VCaP (cell line): ENCODE results near the gene UBASH3B.

Experiments
- H3K27ac ChIP-seq: fragments of 450-650 bp; 2 replicates; pipeline ENCODE4 v1.5.1; 2017
- TF ChIP-seq, protein P1 (sequence below): fragments of 450-650 bp; conservative IDR thresholded peaks from 2 replicates; pipeline ENCODE4 v1.5.1; 2017; ENCODE audit warnings: mild to moderate bottlenecking, moderate library complexity

The UBASH3B gene

DNA sequence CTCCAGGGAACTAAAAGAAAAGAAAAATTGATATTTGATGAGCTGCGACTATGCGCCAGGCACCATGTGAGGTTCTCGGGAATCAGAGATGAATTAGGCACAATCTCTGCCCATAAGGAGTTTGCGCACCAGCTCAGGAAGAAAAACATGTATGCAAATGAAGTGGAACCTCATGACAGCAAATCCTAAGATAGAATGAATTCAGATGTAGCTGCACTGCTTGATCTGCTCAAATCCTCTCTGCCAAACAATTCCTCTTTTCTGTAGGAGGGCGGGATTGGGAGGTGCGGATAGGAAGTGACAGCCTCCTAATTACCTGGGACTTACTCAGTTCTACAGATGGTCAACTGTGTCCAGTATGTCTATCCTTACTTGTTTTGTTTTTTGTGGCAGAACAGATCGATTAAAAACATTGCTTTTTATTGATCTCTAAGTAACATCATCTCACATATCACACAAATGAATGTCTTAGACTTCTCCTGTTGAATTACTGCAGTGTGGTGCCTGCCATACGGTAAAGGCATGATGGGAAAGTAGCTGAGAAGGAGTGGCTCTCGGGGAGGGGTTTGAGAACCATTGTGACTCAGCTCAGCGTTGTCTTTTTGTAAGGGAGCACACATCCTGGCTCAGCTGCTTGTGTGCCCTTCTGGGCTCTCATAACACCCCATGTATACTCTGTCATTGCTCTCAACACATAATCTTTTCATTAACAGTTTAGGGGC, 196.7 kb downstream of the UBASH3B start:
- TF ChIP-seq, protein P1, sequence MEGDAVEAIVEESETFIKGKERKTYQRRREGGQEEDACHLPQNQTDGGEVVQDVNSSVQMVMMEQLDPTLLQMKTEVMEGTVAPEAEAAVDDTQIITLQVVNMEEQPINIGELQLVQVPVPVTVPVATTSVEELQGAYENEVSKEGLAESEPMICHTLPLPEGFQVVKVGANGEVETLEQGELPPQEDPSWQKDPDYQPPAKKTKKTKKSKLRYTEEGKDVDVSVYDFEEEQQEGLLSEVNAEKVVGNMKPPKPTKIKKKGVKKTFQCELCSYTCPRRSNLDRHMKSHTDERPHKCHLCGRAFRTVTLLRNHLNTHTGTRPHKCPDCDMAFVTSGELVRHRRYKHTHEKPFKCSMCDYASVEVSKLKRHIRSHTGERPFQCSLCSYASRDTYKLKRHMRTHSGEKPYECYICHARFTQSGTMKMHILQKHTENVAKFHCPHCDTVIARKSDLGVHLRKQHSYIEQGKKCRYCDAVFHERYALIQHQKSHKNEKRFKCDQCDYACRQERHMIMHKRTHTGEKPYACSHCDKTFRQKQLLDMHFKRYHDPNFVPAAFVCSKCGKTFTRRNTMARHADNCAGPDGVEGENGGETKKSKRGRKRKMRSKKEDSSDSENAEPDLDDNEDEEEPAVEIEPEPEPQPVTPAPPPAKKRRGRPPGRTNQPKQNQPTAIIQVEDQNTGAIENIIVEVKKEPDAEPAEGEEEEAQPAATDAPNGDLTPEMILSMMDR, result no peak
- no peak overlapping the region for H3K27ac ChIP-seq

DNA sequence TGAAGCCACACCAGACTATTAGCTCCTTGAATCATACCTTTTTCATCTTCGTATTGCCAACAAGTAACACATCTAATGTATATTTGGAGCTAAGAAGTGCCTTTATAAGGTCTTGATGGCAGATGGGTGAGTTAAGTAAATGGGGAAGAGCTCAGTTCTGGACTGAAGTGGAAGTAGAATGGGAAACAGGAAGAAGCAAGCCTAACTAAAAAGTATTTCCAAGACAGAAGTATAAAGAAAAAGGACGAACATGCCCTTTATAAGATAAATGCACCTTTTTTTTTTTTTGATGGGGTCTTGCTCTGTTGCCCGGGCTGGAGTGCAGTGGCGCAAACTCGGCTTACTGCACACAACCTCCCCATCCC, 197.3 kb downstream of the UBASH3B start:
- TF ChIP-seq, protein P1, result no peak
- no peak overlapping the region for H3K27ac ChIP-seq

DNA sequence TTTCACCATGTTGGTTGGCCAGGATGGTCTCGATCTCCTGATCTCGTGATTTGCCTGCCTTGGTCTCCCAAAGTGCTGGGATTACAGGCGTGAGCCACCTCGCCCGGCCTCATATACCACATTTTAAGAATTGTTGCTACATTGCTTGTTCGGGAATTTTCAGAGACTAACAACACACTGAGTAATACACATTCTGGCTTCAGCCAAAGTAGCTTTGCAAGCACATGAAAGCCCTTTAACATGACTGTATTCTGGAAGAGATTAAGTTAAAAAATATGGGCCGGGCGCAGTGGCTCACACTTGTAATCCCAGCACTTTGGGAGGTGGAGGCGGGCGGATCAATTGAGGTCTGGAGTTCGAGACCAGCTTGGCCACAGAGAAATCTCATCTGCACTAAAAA, 197.7 kb downstream of the UBASH3B start:
- TF ChIP-seq, protein P1, result no peak
- no peak overlapping the region for H3K27ac ChIP-seq

DNA sequence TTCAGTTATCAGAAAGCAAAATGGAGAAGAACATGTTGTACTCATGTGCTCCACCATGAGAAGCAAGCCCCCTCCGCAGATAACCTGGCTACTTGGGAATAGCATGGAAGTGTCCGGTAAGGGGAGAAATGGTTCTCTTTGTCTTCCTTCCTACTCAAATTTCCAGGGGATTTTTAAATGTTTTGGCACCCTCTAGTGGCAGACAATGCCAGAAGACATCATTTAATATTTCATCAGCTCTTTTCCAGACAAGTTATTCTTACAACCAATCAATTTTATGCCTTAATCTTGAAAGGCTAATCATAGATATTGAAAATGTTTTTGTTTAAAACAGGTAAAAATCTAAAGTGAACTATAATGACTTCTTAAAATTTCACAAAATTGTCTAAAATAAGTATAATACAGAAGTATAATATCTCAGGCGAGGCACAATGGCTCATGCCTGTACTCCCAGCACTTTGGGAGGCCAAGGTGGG, 198.5 kb downstream of the UBASH3B start:
- TF ChIP-seq, protein P1, result peak; percentile 85
- H3K27ac ChIP-seq, result no peak overlapping the region

DNA sequence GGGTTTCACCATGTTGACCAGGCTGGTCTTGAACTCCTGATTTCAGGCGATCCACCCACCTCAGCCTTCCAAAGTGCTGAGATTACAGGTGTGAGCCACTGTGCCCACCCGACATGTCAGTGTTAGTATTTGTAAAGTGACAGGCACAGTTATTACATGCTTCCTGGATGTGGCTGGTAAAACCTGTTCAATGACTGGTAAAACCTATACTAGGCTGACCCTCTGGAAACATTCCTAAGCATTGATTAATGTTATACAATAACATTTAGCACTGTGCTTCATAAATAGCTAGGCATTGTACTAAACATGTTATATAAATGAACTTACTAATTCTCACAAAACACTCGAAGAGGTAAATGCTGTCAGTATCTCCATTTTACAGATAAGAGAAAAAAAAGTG, 206.1 kb downstream of the UBASH3B start:
- TF ChIP-seq, protein P1, result no peak
- peak overlapping the region; percentile 83 for H3K27ac ChIP-seq

DNA sequence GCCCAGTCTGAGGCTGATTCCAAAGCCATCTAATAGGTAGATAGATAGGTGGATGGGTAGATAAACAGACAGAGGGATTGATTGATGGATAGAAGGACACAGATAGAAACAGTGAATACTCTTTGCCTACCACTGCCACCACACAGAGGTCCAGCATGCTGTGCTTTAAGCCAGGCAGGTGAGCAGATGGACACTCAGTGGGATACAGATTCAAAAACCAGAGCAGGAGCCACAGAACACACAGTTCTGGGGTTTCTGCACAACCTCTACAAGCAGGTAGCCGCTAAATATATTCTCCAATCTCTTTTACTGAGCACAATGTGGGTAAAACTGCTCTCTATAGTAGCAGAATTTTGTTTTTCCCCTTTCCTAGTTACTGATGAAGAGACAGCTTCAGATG, 206.6 kb downstream of the UBASH3B start:
- peak overlapping the region; percentile 83 for H3K27ac ChIP-seq
- TF ChIP-seq, protein P1, result no peak

DNA sequence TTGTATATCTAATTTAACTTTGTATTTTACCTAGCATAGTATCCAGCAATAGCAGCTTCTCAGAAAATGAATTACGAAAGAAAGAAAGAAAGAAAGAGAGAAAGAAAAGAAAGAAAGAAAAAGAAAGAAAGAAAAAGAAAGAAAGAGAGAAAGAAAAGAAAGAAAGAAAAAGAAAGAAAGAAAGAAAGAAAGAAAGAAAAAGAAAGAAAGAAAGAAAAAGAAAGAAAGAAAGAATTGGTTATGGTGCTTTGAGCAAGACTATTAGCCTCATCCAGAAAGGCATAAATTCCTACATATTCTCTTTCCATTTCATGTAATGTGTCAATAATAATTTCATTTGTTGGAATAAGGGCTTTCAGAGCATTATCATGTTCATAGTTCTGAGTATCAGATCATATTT, 207.6 kb downstream of the UBASH3B start:
- peak overlapping the region; percentile 83 for H3K27ac ChIP-seq

DNA sequence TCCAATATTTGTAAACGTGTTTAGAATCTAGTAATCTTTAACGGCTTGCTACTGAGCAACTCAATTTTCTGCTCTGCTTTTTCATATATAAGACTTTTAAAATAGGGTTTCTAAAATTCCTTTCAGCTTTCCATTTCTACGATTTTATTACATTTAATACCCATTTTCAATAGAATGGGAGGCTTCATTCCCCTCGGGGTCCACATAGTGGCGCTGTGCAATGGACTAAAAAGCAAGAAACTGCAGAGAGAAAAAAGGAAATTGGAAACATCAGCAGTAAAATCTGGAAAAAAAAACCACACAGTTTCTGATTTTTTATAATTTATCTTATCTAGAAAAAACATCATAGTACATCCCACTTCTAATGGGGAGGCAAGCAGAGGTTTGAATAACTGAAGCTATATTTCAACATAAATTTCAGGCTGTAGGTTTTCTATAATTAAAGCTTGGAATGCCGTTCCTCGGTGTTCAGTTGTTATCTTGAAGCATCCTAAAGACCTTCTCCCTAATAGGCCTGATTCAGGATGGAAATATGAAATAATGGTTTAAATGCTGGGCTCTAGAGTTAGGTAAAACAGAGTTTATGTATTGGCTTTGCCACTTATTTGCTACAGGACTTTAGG, 208.3 kb downstream of the UBASH3B start:
- TF ChIP-seq, protein P1, result peak; percentile 96
- H3K27ac ChIP-seq, result no peak overlapping the region
